ENCODE measurements around the gene FAM53A. TPM values are rescaled to one million over a fixed set of nuclear protein-coding genes. Genes with fewer than 3 reads are reported as not detected.

The FAM53A gene
- total RNA-seq, 1 experiment from 2014 or later, result 3.1 TPM

DNA sequence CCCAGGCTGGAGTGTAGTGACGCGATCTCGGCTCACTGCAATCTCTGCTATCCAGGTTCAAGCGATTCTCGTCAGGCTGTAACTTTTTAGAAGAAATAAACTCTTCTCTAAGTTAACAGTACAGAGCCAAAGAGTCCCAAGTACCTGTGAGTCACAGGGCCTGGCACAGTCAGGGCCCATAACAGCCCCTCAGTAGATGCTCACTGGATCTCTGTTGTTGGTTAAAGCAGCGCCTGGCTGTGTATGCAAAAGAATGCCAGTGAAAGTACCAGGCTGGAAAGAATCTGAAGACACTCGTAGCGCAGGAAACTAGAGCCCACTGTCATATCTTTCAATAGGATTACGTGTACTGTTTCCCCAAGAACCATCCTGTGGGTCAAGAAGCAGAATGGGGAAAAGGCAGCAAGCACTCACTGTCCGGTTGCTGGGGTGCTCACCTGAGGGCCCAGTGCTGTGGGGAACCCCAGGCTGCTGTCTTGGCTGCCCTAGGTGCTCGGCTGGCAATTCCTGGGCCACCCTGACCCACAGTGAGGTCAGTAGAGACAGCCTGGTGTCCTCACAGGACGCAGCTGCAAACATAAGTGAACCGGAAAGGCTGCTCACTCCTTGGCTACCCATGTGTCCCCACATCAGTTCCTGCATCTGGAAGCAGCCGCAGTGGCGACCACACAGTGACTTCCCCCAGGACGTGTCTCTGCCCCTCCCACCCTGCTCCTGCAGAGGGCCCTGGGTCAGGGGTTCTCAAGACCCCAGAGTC lies 31.1 kb upstream of the FAM53A start:
- no peaks in the 10 kb centered on the region for H3F3A ChIP-seq (ENCODE audit: low read length, unreplicated experiment)
- H2AFZ ChIP-seq (ENCODE audit: low read length), result no peak overlapping the region
- peaks cover 26% of the 10 kb centered on the region for H3K4me1 ChIP-seq (ENCODE audit: insufficient read depth, low read length)
- POLR2A ChIA-PET (ENCODE audit: unreplicated experiment), result interaction anchor here (0.7 kb wide), 1 partner anchor 19 kb away, joined by 7 read pairs; no protein-coding TSS in a partner anchor
- no peak for TF ChIP-seq EZH2phosphoT487 (IDR thresholded peaks at IDR 0.05; ENCODE audit: borderline replicate concordance, low read length)
- no peak for TF ChIP-seq EZH2 (IDR thresholded peaks at IDR 0.05; ENCODE audit: low read length, unreplicated experiment)
- no peak for TF ChIP-seq CTCF (conservative IDR thresholded peaks at IDR 0.05; ENCODE audit: low read depth, low read length)
- H3K9me2 ChIP-seq (replicated peaks; ENCODE audit: low read length), result no peaks in the 10 kb centered on the region
- peaks cover 3% of the 10 kb centered on the region; the same call in 1 of the 2 replicates for H3K36me3 ChIP-seq (ENCODE audit: low read depth, low read length)
- peaks cover 89% of the 10 kb centered on the region for H3K79me2 ChIP-seq (ENCODE audit: low read length)
- H3K4me3 ChIP-seq (ENCODE audit: low read length), result peak overlapping the region; percentile 96; the same call in 1 of the 2 replicates
- no peak overlapping the region for H3K9ac ChIP-seq (ENCODE audit: low read length)
- intact Hi-C loops (cut with micrococcal nuclease), result no loop called here
- BruUV-seq (replicated peaks), result no TSS peak
- H3K4me2 ChIP-seq (ENCODE audit: low read length), result peak overlapping the region; percentile 86; the same call in 1 of the 2 replicates
- no peaks in the 10 kb centered on the region for H3K9me3 ChIP-seq (ENCODE audit: low read length)
- no peak for ATAC-seq
- no peak for DNase-seq
- no peak overlapping the region for H3K27ac ChIP-seq (ENCODE audit: low read length)
- CTCF ChIA-PET, result no interaction called here
- H3K27me3 ChIP-seq (ENCODE audit: low read length), result no peaks in the 10 kb centered on the region
- H4K20me1 ChIP-seq (ENCODE audit: low read length), result peaks cover 9% of the 10 kb centered on the region; the same call in 1 of the 2 replicates

DNA sequence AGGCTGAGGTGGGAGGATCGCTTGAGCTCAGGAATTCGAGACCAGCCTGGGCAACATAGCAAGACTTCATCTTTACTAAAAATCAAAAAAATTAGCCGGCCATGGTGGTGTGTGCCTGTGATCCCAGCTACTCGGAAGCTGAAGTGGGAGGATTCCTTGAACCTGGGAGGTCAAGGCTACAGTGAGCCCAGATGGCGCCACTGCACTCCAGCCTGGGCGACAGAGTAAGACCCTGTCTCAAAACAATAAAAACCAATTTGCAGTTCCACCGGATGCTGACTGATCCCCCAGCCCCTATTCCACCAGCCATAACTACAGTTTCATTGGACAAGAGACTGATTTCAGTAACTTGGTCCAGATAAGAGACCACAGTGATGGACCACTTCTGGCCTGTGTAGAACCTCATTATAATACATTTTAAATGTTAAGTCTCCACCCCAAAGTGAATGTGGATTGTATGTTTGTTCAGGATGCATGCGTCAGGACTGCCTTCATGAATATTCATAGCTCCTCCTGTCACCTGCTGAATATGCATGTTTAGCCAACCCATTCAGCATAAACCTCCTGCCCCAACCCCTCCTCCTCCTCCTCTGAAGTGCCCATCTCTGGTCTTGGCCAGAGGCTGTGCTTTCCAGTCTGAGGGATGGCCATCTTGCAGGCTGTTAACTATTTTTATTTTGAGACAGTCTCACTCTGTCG lies 30.3 kb upstream of the FAM53A start:
- Histone ChIP-seq H3K27ac (ENCODE audit: low read length) (no peak overlapping the region), H3K4me2 (ENCODE audit: low read length) (peak overlapping the region; percentile 86), H3K9ac (ENCODE audit: low read length) (peak overlapping the region; percentile 99; the same call in 1 of the 2 replicates), H3F3A (ENCODE audit: low read length, unreplicated experiment) (no peaks in the 10 kb centered on the region), H3K4me1 (ENCODE audit: insufficient read depth, low read length) (peaks cover 23% of the 10 kb centered on the region), H4K20me1 (ENCODE audit: low read length) (peaks cover 14% of the 10 kb centered on the region; the same call in 1 of the 2 replicates), H2AFZ (ENCODE audit: low read length) (no peak overlapping the region), H3K4me3 (ENCODE audit: low read length) (peak overlapping the region; percentile 96), H3K36me3 (ENCODE audit: low read depth, low read length) (peaks cover 7% of the 10 kb centered on the region; the same call in 1 of the 2 replicates), H3K27me3 (ENCODE audit: low read length) (no peaks in the 10 kb centered on the region), H3K9me2 (replicated peaks; ENCODE audit: low read length) (no peaks in the 10 kb centered on the region), H3K9me3 (ENCODE audit: low read length) (no peaks in the 10 kb centered on the region), H3K79me2 (ENCODE audit: low read length) (peaks cover 89% of the 10 kb centered on the region)
- no TSS peak for BruUV-seq (replicated peaks)
- no peak for ATAC-seq
- no peak for TF ChIP-seq CTCF (conservative IDR thresholded peaks at IDR 0.05; ENCODE audit: low read depth, low read length)
- TF ChIP-seq EZH2phosphoT487 (IDR thresholded peaks at IDR 0.05; ENCODE audit: borderline replicate concordance, low read length), result no peak
- DNase-seq, result peak; percentile 41
- ChIA-PET POLR2A (ENCODE audit: unreplicated experiment) (interaction anchor here (0.7 kb wide), 1 partner anchor 18 kb away, joined by 7 read pairs; no protein-coding TSS in a partner anchor), CTCF (interaction anchor here (0.5 to 1.0 kb wide), 2 partner anchors 21 to 37 kb away, joined by 3 to 5 read pairs; no protein-coding TSS in a partner anchor)
- intact Hi-C loops (cut with micrococcal nuclease), result no loop called here

Data from PC-3 (cell line).